ENCODE results near the gene TPCN1.

TPCN1 gene

DNA sequence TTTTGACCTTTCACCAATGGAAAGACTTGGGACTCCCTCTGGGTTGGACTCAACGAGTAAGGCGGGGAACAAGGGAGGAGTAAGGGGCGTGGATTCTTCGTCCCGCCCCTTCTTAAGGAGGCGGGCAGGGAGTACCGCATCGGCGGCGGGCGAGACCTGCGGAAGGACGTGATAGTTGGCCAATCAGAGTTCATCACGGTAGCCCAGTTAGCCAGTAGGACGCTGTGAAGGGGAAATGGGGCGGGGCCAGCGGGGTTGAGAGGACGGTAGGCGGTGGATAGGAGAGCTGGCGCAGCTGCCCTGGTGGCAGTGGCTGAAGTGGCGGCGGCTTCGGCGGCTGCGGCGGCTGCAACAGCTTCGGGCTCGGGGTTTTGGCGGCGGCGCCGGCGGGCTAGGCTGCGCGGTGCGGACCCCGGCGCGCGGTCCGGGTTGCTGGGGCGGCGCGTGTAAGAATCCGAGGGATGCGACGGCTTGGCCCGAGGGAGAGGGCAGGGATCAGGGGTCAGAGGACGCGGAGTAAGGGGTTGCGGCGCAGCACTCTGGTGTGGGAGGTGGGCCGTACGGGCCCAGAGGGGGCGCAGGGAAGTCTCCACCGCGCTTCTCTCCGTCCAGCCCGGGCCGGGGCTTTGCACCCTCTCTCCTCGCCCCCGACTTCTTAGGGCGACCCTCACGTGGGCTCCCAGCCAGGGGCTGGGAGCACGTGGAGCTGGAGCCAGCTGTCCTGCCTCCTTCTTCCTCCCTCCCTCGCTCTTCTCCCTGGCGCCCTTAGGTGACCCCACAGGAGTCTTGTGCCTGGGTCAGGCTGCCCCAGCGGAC, at the start of gene TPCN1:
TSS of gene TPCN1 (plus strand) at position 284 of the 816 bp plus-strand sequence. CDS start 5,389 bp downstream, outside the sequence.
- in situ Hi-C loops (cut with HindIII; ENCODE audit: low sequenced_read_pairs): no loop called here
- DNase-seq (ENCODE audit: low read depth, low spot score): peak; percentile 100
- TF ChIP-seq, protein P1, sequence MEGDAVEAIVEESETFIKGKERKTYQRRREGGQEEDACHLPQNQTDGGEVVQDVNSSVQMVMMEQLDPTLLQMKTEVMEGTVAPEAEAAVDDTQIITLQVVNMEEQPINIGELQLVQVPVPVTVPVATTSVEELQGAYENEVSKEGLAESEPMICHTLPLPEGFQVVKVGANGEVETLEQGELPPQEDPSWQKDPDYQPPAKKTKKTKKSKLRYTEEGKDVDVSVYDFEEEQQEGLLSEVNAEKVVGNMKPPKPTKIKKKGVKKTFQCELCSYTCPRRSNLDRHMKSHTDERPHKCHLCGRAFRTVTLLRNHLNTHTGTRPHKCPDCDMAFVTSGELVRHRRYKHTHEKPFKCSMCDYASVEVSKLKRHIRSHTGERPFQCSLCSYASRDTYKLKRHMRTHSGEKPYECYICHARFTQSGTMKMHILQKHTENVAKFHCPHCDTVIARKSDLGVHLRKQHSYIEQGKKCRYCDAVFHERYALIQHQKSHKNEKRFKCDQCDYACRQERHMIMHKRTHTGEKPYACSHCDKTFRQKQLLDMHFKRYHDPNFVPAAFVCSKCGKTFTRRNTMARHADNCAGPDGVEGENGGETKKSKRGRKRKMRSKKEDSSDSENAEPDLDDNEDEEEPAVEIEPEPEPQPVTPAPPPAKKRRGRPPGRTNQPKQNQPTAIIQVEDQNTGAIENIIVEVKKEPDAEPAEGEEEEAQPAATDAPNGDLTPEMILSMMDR (IDR thresholded peaks at IDR 0.05; ENCODE audit: low read depth, low read length): peak; percentile 4
- H3K4me3 ChIP-seq (ENCODE audit: low read depth, low read length): peak within 1 kb of the TSS; percentile 87

GRCh38 chr12:113171543-113171942, 49.7 kb upstream of the TPCN1 start:
- no peak for DNase-seq (ENCODE audit: low read depth, low spot score)
- no peak overlapping the region for H3K4me3 ChIP-seq (ENCODE audit: low read depth, low read length)
- TF ChIP-seq, protein P1 (IDR thresholded peaks at IDR 0.05; ENCODE audit: low read depth, low read length): no peak
- in situ Hi-C loops (cut with HindIII; ENCODE audit: low sequenced_read_pairs): no loop called here

- TF ChIP-seq, protein P1 (IDR thresholded peaks at IDR 0.05; ENCODE audit: low read depth, low read length): no peak
- no peak for DNase-seq (ENCODE audit: low read depth, low spot score)
- H3K4me3 ChIP-seq (ENCODE audit: low read depth, low read length): no peak overlapping the region
- in situ Hi-C loops (cut with HindIII; ENCODE audit: low sequenced_read_pairs): no loop called here
These were observed 49.1 kb upstream of the TPCN1 start for GRCh38 chr12:113172185-113172584.

GRCh38 chr12:113173081-113173698, 48.1 kb upstream of the TPCN1 start:
- in situ Hi-C loops (cut with HindIII; ENCODE audit: low sequenced_read_pairs): no loop called here
- DNase-seq (ENCODE audit: low read depth, low spot score): no peak
- H3K4me3 ChIP-seq (ENCODE audit: low read depth, low read length): no peak overlapping the region
- TF ChIP-seq, protein P1 (IDR thresholded peaks at IDR 0.05; ENCODE audit: low read depth, low read length): no peak

GRCh38 chr12:113174461-113175384, 46.5 kb upstream of the TPCN1 start:
- in situ Hi-C loops (cut with HindIII; ENCODE audit: low sequenced_read_pairs): no loop called here
- DNase-seq (ENCODE audit: low read depth, low spot score): peak; percentile 62
- H3K4me3 ChIP-seq (ENCODE audit: low read depth, low read length): no peak overlapping the region
- TF ChIP-seq, protein P1 (IDR thresholded peaks at IDR 0.05; ENCODE audit: low read depth, low read length): peak; percentile 99

- TF ChIP-seq, protein P1 (IDR thresholded peaks at IDR 0.05; ENCODE audit: low read depth, low read length): no peak
- no peak overlapping the region for H3K4me3 ChIP-seq (ENCODE audit: low read depth, low read length)
- in situ Hi-C loops (cut with HindIII; ENCODE audit: low sequenced_read_pairs): no loop called here
These were observed 42.2 kb upstream of the TPCN1 start for GRCh38 chr12:113179023-113179422.

More at GRCh38 chr12:113179023-113179422, 42.2 kb upstream of the TPCN1 start:
- DNase-seq (ENCODE audit: low read depth, low spot score): no peak

Data from astrocyte of the spinal cord (primary cell).